ENCODE results near the gene CNTNAP2.

DNA sequence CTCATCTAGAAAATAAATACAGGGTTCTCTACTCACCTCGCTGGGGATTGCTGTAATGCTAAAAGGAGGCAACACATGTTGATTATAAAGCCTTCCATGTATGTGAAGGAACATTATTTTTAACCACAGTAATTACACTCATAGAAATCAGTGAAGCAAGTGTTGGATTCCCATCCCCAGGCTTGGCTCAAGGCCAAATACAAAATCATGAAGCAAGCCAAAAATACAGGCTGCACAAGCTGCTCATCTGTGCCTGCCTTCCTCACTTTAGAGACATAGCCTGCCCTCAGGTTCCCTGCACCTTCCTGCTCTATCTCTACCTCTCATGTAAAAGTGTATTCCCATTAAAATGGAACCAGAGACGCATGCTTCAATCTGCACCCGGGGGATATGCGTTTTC is 1396.8 kb downstream of the CNTNAP2 start:
- TF ChIP-seq, protein P1, sequence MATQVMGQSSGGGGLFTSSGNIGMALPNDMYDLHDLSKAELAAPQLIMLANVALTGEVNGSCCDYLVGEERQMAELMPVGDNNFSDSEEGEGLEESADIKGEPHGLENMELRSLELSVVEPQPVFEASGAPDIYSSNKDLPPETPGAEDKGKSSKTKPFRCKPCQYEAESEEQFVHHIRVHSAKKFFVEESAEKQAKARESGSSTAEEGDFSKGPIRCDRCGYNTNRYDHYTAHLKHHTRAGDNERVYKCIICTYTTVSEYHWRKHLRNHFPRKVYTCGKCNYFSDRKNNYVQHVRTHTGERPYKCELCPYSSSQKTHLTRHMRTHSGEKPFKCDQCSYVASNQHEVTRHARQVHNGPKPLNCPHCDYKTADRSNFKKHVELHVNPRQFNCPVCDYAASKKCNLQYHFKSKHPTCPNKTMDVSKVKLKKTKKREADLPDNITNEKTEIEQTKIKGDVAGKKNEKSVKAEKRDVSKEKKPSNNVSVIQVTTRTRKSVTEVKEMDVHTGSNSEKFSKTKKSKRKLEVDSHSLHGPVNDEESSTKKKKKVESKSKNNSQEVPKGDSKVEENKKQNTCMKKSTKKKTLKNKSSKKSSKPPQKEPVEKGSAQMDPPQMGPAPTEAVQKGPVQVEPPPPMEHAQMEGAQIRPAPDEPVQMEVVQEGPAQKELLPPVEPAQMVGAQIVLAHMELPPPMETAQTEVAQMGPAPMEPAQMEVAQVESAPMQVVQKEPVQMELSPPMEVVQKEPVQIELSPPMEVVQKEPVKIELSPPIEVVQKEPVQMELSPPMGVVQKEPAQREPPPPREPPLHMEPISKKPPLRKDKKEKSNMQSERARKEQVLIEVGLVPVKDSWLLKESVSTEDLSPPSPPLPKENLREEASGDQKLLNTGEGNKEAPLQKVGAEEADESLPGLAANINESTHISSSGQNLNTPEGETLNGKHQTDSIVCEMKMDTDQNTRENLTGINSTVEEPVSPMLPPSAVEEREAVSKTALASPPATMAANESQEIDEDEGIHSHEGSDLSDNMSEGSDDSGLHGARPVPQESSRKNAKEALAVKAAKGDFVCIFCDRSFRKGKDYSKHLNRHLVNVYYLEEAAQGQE (IDR thresholded peaks at IDR 0.05; ENCODE audit: insufficient read depth in 1 of 2, low read depth in 2 of 2, low read length in 1 of 2): no peak
- TF ChIP-seq, protein P2, sequence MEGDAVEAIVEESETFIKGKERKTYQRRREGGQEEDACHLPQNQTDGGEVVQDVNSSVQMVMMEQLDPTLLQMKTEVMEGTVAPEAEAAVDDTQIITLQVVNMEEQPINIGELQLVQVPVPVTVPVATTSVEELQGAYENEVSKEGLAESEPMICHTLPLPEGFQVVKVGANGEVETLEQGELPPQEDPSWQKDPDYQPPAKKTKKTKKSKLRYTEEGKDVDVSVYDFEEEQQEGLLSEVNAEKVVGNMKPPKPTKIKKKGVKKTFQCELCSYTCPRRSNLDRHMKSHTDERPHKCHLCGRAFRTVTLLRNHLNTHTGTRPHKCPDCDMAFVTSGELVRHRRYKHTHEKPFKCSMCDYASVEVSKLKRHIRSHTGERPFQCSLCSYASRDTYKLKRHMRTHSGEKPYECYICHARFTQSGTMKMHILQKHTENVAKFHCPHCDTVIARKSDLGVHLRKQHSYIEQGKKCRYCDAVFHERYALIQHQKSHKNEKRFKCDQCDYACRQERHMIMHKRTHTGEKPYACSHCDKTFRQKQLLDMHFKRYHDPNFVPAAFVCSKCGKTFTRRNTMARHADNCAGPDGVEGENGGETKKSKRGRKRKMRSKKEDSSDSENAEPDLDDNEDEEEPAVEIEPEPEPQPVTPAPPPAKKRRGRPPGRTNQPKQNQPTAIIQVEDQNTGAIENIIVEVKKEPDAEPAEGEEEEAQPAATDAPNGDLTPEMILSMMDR (IDR thresholded peaks at IDR 0.05): no peak
- TF ChIP-seq POLR2AphosphoS5 (IDR thresholded peaks at IDR 0.05; ENCODE audit: low read depth, low read length) (no peak), TCF7L2 (IDR thresholded peaks at IDR 0.05; ENCODE audit: low read depth, low read length) (no peak), SIN3A (IDR thresholded peaks at IDR 0.05; ENCODE audit: borderline replicate concordance, insufficient read depth, low read depth, low read length) (no peak)
